Mesodermal cell (in vitro differentiated cells): ENCODE measurements around the gene ANKRD63.

Experiments
- H3K27ac ChIP-seq: 2 replicates; pipeline ENCODE4 v1.7.0; 2013; ENCODE audit warnings: mild to moderate bottlenecking, low read depth, low read length, moderate library complexity; ENCODE audit not compliant: severe bottlenecking
- H3K36me3 ChIP-seq: 2 replicates; pipeline ENCODE4 v1.7.1; 2013; ENCODE audit warnings: mild to moderate bottlenecking, low read length, moderate library complexity; ENCODE audit not compliant: control insufficient read depth, insufficient read depth
- H3K4me1 ChIP-seq: one replicate; pipeline ENCODE4 v1.7.1; 2013; ENCODE audit warnings: mild to moderate bottlenecking, low read length; ENCODE audit not compliant: insufficient read depth, control insufficient read depth, poor library complexity, severe bottlenecking
- H3K4me3 ChIP-seq: 2 replicates; pipeline ENCODE4 v1.7.0; 2013; ENCODE audit warnings: low read length, control low read depth, mild to moderate bottlenecking; ENCODE audit not compliant: insufficient read depth, poor library complexity, severe bottlenecking; ENCODE audit errors: extremely low read depth
- H3K9me3 ChIP-seq: 2 replicates; pipeline ENCODE4 v1.7.1; 2013; ENCODE audit warnings: mild to moderate bottlenecking, low read length, moderate library complexity; ENCODE audit not compliant: control insufficient read depth
- WGBS, 2 experiments: methylation state at CpG; one replicate each; pipeline ENCODE4 v1.1.5; 2013; ENCODE audit warnings: missing lambda C conversion rate in 2 of 2; ENCODE audit not compliant: insufficient coverage in 2 of 2; 5-methylcytosine and 5-hydroxymethylcytosine counted together

Gene ANKRD63

DNA sequence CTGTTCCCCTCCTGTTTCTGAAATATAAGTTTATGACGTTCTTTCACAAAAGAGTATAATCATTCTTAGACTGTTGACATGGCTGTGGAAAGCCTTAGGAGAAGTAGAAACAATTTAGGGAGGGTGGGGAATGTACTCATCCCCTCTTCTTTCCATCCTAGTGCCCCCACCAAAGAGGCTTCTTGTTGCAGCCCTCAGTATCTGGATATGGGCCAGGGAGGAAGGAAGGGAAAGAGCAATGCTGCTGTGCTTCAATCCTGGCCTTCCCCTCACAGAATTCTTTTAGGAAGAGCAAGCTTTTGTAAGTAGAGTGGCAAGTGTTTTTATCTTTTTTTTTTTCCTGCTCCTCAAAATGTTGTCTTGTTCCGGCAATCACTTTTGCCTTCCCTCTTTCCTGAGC lies 42.3 kb upstream of the ANKRD63 start:
- H3K36me3 ChIP-seq, result peaks cover 9% of the 10 kb centered on the region
- peak overlapping the region; percentile 63 for H3K4me3 ChIP-seq
- H3K9me3 ChIP-seq, result no peaks in the 10 kb centered on the region
- peaks cover 63% of the 10 kb centered on the region for H3K4me1 ChIP-seq
- WGBS, 2 experiments, result 80 to 100% methylated on average over 1 of the region's 2 CpGs
- H3K27ac ChIP-seq, result no peak overlapping the region

DNA sequence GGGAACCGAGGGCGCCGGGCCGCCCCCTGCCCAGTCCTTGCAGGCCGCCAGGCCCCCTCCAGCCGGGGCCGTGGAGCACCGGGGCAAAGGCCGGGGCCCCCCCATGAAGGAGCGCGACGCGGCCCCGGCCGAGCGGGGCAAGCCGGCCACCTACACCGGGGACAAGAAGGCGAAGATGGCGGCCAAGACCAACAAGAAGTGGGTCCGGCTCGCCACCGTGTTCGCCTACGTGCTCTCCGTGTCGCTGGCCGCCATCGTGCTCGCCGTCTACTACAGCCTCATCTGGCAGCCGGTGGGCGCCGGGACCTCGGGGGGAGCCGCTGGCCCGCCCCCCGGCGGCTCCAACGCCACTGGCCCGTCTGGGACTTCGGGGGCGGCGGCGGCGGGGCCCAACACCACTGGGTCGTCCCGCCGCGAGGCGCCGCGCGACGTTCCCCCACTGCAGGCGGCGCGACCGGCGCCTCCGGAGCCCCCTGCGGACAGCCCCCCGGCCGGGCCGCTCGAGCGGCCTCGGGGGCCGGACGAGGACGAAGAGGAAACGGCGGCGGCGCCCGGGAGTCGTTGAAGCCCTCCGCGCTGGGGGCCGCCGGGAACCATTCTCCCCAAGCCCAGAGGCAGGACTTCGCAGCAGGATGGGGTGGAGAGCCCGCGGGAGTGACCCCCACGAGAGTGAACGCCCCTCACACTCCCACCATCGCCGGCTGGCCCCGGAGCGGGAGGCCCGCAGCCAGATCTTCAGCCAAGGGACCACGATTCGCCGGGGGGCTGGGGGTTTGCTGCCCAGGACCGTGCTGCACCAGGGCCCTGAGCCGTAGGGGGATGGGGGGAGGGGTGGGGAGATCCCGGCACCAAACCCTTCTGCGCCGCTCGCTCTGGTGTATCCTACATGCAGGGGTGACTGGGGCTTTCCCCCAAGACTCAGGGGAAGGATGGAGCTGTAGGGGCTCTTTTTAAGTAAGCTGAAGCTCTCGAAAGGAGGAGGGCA lies 41.4 kb upstream of the ANKRD63 start:
- peaks cover 55% of the 10 kb centered on the region for H3K4me1 ChIP-seq
- H3K27ac ChIP-seq, result no peak overlapping the region
- H3K9me3 ChIP-seq, result no peaks in the 10 kb centered on the region
- H3K36me3 ChIP-seq, result no peaks in the 10 kb centered on the region
- 0% methylated on average over 68 to 87 of the region's 101 CpGs for WGBS, 2 experiments
- H3K4me3 ChIP-seq, result peak overlapping the region; percentile 63

DNA sequence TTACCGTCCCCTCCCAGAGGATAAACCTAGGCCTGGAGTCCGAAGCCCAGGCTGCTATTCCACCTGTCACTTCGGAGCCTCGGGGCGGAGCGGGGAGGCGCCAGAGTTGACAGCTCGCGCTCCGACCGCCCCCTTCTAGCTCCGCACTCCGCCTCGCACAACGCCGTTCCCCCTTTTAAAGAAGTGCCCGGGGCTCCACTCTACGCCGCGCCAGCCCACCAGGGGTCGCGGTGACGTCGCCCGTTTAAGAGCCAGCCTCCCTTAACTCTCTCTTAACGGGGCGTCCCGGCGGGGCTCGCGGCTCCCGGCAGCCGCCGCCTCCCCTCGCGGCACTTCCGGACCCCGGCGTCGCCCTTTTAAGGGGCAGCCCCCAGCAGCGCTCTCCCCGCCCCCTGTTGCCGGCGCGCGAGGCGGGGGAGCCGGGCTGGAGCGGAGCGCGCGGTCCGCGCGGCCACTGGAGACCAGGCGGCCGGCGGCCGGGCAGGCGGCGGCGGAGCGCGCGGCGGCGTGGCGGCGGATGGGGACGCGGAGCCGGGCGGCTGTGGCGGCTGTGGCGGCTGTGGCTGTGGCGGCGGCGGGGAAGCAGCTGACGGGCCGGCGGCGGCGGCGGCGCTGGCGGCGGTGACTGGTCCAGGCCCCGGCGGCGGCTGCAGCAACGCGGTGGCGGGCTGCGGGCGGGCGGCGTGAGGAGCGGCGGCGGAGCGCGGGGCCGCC lies 40.5 kb upstream of the ANKRD63 start, which contains the start of gene INAFM2:
INAFM2 (plus strand) TSS at position 454 of the 714 bp plus-strand sequence. CDS start 364 bp downstream, outside the sequence.
- WGBS, 2 experiments, result 0 to 1% methylated on average over 61 to 73 of the region's 103 CpGs
- H3K4me1 ChIP-seq, result peaks cover 47% of the 10 kb centered on the region
- peak within 1 kb of the TSS; percentile 63 for H3K4me3 ChIP-seq
- H3K36me3 ChIP-seq, result no peaks in the 10 kb centered on the region
- no peaks in the 10 kb centered on the region for H3K9me3 ChIP-seq
- peak within 1 kb of the TSS; percentile 10 for H3K27ac ChIP-seq

DNA sequence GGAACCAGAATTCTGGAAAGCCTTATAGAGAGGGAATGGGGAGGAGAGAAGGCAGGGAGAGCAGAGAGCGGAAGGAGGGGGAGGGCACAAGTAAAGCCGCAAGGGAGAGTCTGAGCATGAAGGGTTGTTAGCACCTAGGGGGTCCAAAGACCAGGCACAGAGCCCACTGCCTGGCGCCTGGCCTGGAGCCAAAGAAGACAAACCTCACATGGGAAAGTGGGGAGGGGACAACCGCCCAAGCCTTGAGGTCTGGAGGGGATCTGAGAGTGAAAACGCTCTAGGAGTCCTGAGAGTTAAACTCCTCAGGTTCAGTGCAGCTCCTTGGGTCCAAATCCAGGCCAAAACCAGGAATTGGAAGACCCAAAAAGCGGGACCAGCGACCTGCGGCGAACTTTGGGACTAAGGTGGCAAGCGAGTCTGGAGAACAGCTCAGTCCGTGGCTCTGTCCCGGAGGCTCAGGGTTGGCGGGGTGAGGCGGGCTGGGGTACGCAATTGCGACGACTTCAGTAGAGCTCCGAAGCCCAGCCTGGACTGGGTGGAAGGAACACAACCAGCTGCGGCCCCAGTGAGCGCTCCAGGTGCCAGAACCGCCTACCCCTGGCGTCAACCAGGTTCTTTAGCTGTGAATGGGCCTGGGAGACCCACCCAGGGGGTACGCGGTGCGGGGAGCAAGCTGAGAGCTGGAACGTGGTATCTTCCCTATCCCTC lies 39.8 kb upstream of the ANKRD63 start:
- Histone ChIP-seq H3K4me1 (peaks cover 41% of the 10 kb centered on the region), H3K27ac (peak overlapping the region; percentile 10), H3K4me3 (peak overlapping the region; percentile 27), H3K36me3 (no peaks in the 10 kb centered on the region), H3K9me3 (no peaks in the 10 kb centered on the region)
- WGBS, 2 experiments, result 9% methylated on average over 25 to 26 of the region's 26 CpGs

DNA sequence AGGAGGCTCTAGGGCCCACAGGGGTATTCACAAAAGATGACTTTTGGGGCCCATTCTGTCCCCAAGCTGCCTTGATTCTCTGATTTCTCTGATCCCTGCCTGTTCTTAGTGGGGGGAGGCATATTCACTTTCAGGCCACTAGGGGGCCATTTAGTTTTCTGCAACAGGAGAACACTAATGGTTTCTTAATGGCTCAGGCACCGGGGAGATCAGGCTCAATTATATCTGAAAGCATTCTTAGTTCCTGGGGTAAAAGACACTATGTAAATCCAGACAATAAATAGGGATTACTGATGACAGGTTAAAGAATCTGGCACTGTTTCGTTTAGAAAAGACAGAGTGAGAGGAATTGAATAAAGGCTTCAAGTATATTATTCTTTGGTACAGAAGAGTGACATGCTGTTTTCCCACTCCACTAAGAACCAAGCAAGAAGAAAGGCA lies 38.1 kb upstream of the ANKRD63 start:
- no peaks in the 10 kb centered on the region for H3K9me3 ChIP-seq
- no peaks in the 10 kb centered on the region for H3K36me3 ChIP-seq
- no peak overlapping the region for H3K4me3 ChIP-seq
- peaks cover 24% of the 10 kb centered on the region for H3K4me1 ChIP-seq
- H3K27ac ChIP-seq, result no peak overlapping the region
- 0% methylated on average over 1 of the region's 2 CpGs for WGBS, 2 experiments

DNA sequence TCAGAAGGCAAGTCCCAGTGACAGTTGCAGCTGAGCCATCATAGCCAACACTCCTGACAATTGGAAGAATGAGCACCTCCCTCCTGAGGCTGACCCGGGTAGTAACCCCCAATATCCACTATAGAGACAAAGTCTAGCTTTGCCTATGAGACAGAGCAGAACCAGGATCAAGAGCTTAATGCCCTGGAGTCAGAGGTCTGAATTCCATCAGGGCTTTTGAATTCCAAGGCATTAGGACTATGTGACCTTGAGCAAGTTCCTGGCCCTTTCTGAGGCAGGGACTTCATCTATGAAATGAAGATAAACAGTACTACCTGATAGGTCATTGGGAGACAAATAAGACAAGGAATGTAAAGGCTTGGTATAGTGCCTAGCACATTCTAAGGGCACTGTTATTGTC lies 37.5 kb upstream of the ANKRD63 start:
- Histone ChIP-seq H3K4me1 (peaks cover 22% of the 10 kb centered on the region), H3K4me3 (no peak overlapping the region), H3K36me3 (no peaks in the 10 kb centered on the region), H3K27ac (no peak overlapping the region), H3K9me3 (no peaks in the 10 kb centered on the region)
- WGBS, 2 experiments, result 88 to 90% methylated on average over 1 of the region's 1 CpG

DNA sequence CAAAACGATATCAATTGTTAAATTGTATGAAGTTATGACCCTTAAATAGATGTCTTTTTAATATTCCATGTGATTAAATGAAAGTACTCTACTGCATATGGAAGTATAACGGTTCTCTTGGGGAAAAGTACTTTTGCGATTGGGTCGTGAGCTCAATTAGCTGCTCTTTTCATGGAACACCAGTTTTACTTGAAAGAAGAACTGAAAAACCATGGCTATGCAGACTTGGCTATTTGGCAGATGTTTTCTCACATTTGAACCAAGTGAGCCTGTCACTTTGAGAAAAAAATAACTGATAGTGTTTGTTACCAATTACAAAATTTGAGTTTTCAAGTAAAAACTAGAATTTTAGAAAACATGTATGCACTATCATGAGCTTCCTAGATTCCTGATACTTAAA lies 34.7 kb upstream of the ANKRD63 start:
- Histone ChIP-seq H3K27ac (no peak overlapping the region), H3K4me3 (no peak overlapping the region), H3K36me3 (no peaks in the 10 kb centered on the region), H3K9me3 (no peaks in the 10 kb centered on the region), H3K4me1 (peaks cover 31% of the 10 kb centered on the region)
- WGBS, 2 experiments, result 80 to 88% methylated on average over 3 of the region's 4 CpGs

DNA sequence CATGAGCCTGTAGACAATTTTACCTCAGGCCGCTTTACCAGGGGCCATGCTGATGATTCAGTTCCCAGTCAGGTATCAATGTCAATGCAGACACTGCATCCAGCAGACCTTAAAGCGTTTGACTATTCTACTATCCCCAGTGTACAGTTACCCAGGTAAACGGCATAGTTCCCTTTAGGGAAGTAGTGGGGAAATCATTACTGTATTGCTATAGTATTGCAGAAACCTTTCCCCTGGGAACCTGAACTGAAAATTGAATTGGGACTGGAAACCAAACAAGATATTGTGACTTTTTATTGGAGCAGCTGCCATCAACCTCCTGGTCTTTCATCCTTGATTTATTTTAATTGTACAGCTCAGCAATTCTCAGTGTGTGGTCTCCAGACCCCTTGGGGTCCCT lies 34.1 kb upstream of the ANKRD63 start:
- no peaks in the 10 kb centered on the region for H3K36me3 ChIP-seq
- H3K4me3 ChIP-seq, result no peak overlapping the region
- peaks cover 24% of the 10 kb centered on the region for H3K4me1 ChIP-seq
- H3K27ac ChIP-seq, result no peak overlapping the region
- 100% methylated on average over 1 to 2 of the region's 3 CpGs for WGBS, 2 experiments
- no peaks in the 10 kb centered on the region for H3K9me3 ChIP-seq

DNA sequence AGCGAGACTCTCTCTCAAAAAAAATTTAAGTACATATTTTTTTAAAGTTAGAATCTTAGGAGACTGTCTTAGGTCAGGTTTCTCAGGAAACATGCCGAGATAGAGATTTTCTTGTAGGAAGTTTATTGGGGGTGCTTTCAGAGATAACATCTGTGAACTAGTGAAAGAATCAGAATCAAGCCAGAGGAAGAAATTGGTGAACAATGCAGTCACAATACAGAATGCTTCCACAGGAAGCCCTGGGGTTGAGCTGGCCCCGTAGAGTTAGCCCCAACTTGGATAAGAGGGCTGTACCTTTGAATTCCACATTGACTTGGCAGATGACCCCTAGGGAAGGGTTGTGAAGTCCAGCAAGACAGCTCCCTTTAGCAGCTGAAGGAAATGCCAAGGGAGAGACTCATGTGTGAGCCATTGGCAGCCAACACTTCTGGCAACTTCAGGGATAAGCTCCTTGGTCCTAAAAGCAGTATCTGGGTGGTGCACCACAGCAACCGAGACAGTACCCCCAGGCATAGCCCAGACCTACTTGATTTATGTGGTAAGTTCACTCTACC lies 31.9 kb upstream of the ANKRD63 start:
- H3K4me3 ChIP-seq, result no peak overlapping the region
- 83 to 91% methylated on average over 2 of the region's 4 CpGs for WGBS, 2 experiments
- H3K9me3 ChIP-seq, result no peaks in the 10 kb centered on the region
- peaks cover 18% of the 10 kb centered on the region for H3K4me1 ChIP-seq
- H3K27ac ChIP-seq, result no peak overlapping the region
- H3K36me3 ChIP-seq, result no peaks in the 10 kb centered on the region
